Measurements from ENCODE around the gene APELA.

The APELA gene

DNA sequence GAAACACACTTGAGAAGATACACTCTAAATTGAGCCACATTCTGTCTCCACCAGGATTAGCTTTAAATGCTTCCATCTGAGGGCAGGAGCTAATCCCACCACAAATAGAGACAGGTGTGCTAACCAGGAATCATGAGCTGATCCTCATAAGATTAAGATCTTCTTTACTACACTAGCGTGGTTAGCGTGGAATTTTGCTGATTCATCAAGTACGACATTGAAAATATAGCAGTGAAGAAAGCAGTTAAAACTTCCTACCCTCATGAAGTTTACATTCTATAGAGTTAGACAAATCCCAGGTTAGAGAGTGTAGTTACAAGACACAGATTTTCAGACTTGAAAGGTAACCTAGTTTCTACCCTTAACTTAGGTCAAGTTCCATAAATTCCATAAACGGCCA is 5.3 kb upstream of the APELA start:
- DNase-seq (ENCODE audit: insufficient read length, low spot score) = no peak
- no peak for FAIRE-seq
- TF ChIP-seq, protein P1, sequence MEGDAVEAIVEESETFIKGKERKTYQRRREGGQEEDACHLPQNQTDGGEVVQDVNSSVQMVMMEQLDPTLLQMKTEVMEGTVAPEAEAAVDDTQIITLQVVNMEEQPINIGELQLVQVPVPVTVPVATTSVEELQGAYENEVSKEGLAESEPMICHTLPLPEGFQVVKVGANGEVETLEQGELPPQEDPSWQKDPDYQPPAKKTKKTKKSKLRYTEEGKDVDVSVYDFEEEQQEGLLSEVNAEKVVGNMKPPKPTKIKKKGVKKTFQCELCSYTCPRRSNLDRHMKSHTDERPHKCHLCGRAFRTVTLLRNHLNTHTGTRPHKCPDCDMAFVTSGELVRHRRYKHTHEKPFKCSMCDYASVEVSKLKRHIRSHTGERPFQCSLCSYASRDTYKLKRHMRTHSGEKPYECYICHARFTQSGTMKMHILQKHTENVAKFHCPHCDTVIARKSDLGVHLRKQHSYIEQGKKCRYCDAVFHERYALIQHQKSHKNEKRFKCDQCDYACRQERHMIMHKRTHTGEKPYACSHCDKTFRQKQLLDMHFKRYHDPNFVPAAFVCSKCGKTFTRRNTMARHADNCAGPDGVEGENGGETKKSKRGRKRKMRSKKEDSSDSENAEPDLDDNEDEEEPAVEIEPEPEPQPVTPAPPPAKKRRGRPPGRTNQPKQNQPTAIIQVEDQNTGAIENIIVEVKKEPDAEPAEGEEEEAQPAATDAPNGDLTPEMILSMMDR (IDR thresholded peaks at IDR 0.05; ENCODE audit: insufficient read depth, missing control alignments) = no peak

DNA sequence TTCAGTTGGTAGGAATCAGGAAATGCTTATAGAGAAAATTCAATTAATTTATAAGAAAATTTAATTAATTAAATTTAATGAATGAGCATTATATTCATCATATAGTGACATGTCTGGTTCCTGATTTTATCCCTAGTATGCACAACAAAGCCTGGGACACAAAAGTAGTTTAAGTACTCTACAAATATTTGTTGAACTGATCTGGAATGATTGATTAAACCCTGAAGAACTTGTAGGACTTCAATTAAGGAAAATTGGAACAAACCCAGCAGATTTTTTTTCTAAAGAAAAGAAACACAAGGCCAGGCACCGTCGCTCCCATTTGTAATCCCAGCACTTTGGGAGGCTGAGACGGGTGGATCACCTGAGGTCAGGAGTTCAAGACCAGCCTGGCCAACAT is 4.5 kb upstream of the APELA start:
- TF ChIP-seq, protein P1 (IDR thresholded peaks at IDR 0.05; ENCODE audit: insufficient read depth, missing control alignments) = no peak
- DNase-seq (ENCODE audit: insufficient read length, low spot score) = no peak
- FAIRE-seq = no peak

DNA sequence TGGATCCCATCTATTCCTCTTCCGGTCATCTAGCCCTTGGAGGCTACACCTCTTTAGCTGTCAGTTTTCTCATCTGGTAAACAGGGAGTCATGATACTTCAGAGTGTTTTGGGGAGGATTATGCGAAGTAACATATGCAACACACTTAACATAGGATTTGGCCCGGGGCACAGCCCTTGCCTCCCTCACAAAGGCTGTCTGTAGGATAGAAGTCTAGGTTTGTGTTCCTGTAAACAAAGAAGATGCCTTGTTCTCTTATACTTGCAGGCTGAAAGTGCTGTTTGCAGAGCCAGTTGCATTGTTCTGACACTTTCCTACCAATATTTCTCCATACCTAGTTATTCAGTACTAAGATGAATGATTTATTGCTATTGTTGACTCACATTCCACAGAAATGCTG is 2.2 kb upstream of the APELA start:
- no peak for FAIRE-seq
- TF ChIP-seq, protein P1 (IDR thresholded peaks at IDR 0.05; ENCODE audit: insufficient read depth, missing control alignments) = no peak
- no peak for DNase-seq (ENCODE audit: insufficient read length, low spot score)

DNA sequence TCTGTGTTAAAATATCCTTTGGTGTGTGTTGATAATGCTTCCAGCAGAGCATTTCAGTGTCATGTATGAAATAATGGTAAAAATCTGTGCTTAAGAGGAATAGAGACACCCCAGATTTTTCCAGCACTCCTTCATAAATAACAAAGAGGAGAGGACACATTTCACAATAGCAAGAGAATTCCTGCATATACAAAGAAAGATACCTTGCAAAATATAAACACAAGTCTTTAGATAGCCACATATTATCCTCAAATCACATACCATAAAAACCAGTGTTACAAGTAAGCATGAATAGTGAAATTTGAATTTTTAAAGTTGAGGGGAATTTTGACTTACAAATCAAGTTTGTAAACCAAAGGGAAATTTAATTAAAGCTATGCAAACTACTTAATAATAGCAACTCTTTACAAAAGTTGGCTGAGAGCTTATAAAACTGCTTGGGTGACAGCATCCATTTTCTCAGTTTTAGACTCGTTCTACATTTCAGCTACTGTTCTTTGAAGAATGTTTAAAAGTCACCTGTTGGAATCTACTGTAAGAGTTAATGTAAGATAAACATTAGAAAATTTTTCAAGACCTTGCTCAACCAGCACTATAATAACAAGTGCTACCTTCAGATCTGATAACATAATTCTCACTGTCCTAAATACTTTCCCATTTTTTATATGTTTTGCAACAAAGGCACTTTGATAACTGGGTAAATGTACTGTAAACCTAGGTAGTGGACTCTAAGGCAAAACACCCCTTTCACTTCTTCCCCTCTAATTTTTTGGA is 3.7 kb downstream of the APELA start:
- TF ChIP-seq, protein P1 (IDR thresholded peaks at IDR 0.05; ENCODE audit: insufficient read depth, missing control alignments) = no peak
- DNase-seq (ENCODE audit: insufficient read length, low spot score) (no peak), FAIRE-seq (no peak)

DNA sequence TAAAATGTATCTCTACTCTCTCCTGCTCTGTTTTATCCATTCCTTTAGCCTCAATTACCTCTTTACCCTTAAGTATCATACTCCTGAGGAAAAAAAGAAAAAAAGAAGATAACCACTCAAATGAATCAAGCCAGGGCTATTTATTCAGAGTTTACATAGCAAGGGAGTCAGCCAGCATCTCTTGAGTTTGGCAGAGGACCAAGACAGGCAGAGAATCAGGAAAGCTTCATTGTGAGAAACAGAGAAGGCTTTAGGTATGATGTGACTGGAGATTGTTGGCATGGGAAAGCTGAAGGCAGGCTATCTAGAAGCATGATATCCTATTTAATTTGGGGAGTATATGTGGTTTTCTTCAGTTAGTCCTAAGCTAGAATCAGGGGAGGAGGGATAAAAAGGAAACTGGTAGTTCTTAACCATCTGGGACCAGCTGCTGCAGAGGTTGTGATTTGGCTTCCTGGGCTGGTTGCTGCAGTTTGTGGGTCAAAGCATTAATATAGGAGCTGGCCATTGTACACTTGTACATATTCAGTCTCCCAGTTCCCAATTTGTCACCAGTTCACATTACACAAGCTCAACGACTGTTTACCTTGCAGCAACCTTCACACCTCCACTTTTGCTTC is 11.2 kb downstream of the APELA start:
- no peak for FAIRE-seq
- DNase-seq (ENCODE audit: insufficient read length, low spot score) = no peak
- TF ChIP-seq, protein P1 (IDR thresholded peaks at IDR 0.05; ENCODE audit: insufficient read depth, missing control alignments) = no peak

DNA sequence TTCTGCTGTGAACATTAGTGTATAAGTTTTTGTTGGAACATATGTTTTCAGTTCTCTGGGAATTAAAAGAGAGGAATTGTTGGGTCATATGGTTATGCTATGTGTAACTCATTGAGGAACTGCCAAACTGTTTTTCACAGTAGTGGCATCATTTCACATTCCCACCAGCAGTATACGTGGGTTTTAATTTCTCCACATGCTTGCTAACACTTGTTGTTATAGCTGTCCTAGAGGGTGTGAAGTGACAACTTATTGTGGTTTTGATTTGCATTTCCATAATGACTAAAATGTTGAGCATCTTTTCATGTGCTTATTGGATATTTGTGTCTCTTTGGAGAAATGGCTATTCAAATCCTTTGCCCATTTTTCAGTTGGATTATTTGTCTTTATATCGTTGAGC is 13.7 kb downstream of the APELA start:
- TF ChIP-seq, protein P1 (IDR thresholded peaks at IDR 0.05; ENCODE audit: insufficient read depth, missing control alignments) = no peak
- DNase-seq (ENCODE audit: insufficient read length, low spot score) = no peak
- FAIRE-seq = no peak

DNA sequence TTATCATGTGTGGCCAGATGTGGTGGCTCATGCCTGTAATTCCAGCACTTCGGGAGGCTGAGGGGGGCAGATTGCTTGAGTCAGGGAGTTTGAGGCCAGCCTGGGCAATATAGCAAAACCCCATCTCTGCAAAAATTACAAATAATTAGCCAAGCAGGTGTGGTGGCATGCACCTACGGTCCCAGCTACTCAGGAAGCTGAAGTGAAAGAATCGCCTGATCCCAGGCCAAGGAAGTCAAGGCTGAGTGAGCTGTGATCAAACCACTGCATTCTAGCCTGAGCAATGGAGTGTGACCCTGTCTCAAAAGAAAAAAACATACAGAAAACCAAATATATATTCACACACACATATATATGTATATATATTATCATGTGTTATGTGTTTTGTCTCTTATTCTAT is 15.0 kb downstream of the APELA start:
- TF ChIP-seq, protein P1 (IDR thresholded peaks at IDR 0.05; ENCODE audit: insufficient read depth, missing control alignments) = no peak
- FAIRE-seq = no peak
- no peak for DNase-seq (ENCODE audit: insufficient read length, low spot score)

Data from D721Med (cell line).